BLaER1 treated with 17β-estradiol and CSF1 and Interleukin-3, amounts not matched to agents 10 nM and 100 nM (cell line): ENCODE data around the gene NEFH.

Experiments
- H3K27ac ChIP-seq, 11 experiments: shearing (Covaris generic); formaldehyde crosslinking; 2 replicates each; pipeline ENCODE4 v1.8.1; 2022
- H3K27me3 ChIP-seq, 11 experiments: shearing (Covaris generic); formaldehyde crosslinking; 2 replicates each; pipeline ENCODE4 v1.8.1; 2022
- H3K36me3 ChIP-seq, 11 experiments: shearing (Covaris generic); formaldehyde crosslinking; 2 replicates each; pipeline ENCODE4 v1.8.1; 2022
- H3K4me1 ChIP-seq, 10 experiments: shearing (Covaris generic); formaldehyde crosslinking; 2 replicates each; pipeline ENCODE4 v1.8.1; 2022
- H3K4me2 ChIP-seq, 11 experiments: shearing (Covaris generic); formaldehyde crosslinking; 2 replicates each; pipeline ENCODE4 v1.8.1; 2022
- H3K4me3 ChIP-seq, 10 experiments: shearing (Covaris generic); formaldehyde crosslinking; 2 replicates each; pipeline ENCODE4 v1.8.1; 2022
- H3K9ac ChIP-seq, 11 experiments: shearing (Covaris generic); formaldehyde crosslinking; 2 replicates each; pipeline ENCODE4 v1.8.1; 2022
- H3K9me3 ChIP-seq, 11 experiments: shearing (Covaris generic); formaldehyde crosslinking; replicated peaks in 1 of 11; 2 replicates each; pipeline ENCODE4 v1.8.1; 2022
- H4K20me1 ChIP-seq, 11 experiments: shearing (Covaris generic); formaldehyde crosslinking; 2 replicates each; pipeline ENCODE4 v1.8.1; 2022
- Cebpa-rat ChIP-seq, 11 experiments: shearing (Covaris generic); IDR thresholded peaks; 2 replicates each; pipeline ENCODE4 v1.8.1; 2022

NEFH gene

GRCh38 chr22:29539105-29539504 lies 59.1 kb downstream of the NEFH start:
- Histone ChIP-seq H3K36me3 (peaks cover 94 to 100% (median 97%) of the 10 kb centered on the region in 11 experiments), H3K4me1 (peaks cover 0 to 12% (median 2%) of the 10 kb centered on the region in 10 experiments; a peak in 8 of 20 replicates), H3K9me3 (no peaks in the 10 kb centered on the region), H3K4me3 (no peak overlapping the region), H3K9ac (no peak overlapping the region), H3K4me2 (no peak overlapping the region), H4K20me1 (peaks cover 0 to 23% (median under 1%) of the 10 kb centered on the region in 11 experiments; a peak in 5 of 22 replicates), H3K27me3 (no peaks in the 10 kb centered on the region), H3K27ac (no peak overlapping the region)
- no peak for TF ChIP-seq Cebpa-rat (IDR thresholded peaks at IDR 0.05)
